ENCODE results near the gene LIM2.
"Not testable (repeated sequence)": the region's sequence is repeated elsewhere in the genome, so short reads cannot be mapped to it uniquely, and the experiment has no call there.

The LIM2 gene, protein sequence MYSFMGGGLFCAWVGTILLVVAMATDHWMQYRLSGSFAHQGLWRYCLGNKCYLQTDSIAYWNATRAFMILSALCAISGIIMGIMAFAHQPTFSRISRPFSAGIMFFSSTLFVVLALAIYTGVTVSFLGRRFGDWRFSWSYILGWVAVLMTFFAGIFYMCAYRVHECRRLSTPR

GRCh38 chr19:51387924-51388389, at the start of gene LIM2:
LIM2 (minus strand) TSS chr19:51387974; CDS start chr19:51387443, 531 bp downstream.
- no peak for DNase-seq (ENCODE audit: low spot score)

GRCh38 chr19:51434456-51434855, 46.7 kb upstream of the LIM2 start:
- no peak for DNase-seq (ENCODE audit: low spot score)

DNA sequence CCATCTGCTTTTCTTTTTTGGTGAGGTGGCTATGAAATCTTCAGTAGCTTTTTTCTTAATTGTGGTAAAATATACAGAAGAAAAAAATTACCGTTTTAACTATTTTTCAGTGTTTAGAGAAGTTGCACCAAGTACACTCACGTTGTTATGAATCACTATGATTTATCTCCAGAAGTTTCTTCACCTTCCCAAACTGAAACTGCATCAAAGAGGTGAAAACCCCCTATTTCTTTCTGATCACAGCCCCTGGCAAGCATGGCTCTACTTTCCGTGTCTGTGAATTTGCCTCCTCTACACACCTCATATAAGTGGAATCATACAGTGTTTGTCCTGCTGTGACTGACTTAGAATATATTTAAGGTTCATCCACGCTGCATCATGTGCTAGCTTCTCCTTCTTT, 45.3 kb upstream of the LIM2 start:
- no peak for DNase-seq (ENCODE audit: low spot score)

- no peak for DNase-seq (ENCODE audit: low spot score)
Measured at GRCh38 chr19:51431124-51431523, 43.4 kb upstream of the LIM2 start.

GRCh38 chr19:51430221-51430620, 42.4 kb upstream of the LIM2 start:
- no peak for DNase-seq (ENCODE audit: low spot score)

DNA sequence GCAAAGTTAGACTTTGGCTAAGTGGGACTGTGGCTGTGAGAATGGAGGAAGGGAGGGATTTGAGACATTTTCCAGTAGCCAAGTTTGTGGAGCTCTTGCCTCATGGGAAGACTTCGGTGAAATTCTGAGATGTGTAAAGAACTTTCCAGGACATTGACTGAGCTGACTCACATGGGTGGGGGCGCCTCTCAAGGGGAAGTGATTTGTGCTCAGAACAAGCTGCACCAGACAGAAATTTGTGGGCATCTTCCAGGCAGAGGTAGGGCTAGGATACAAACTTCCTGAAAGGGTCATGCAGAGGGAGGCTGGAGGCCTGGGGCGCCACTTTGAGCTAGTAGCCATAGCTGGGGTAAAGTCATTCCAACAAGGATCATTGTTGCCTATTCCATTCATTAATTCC, 39.4 kb upstream of the LIM2 start:
- DNase-seq (ENCODE audit: low spot score): no peak

- DNase-seq (ENCODE audit: low spot score): peak; percentile 57
Measured at GRCh38 chr19:51422053-51422448, 34.3 kb upstream of the LIM2 start.

DNA sequence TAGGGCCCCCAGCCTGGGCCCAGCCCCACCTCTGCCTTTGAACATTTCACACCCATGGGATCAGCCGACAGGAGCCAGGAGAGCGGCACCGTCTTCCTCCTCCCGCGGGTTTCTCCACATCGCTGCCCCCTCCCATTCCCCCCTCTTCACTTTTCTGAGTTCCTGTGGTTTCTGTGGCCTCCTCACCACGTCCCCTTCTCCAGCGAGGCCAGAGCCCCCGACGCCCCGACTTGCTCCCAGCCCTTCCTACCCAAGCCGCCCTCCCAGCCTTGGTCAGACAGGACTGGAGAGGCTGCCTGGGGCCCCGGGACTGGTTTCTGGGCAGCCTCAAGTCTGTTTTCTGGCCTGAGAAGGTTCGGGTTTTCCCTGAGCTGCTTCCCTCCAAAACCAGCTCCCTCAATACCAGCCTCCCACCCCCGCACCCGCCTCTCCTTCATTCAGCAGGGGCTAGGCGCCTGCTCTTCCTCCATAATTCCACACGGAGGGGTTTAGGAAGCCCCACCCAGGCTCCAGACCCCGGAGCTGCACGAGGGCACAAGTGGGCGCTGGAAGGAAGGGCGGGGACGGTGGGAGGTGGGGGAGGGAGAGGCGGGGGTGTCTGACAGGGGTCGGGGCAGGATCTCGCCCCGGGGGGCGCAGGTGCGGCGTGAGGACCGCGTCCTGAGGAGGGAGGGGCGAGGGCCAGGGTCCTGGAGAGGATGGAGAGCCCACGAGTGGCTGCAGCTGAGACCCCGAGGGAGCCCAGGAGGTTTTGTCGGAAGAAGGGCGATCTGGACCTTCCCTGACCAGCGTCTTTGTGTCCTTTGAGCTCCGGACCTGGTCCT, 33.7 kb upstream of the LIM2 start:
- DNase-seq (ENCODE audit: low spot score): no peak

- DNase-seq (ENCODE audit: low spot score): not testable (repeated sequence)
Measured at GRCh38 chr19:51420511-51420910, 32.7 kb upstream of the LIM2 start.

- DNase-seq (ENCODE audit: low spot score): no peak
Measured at GRCh38 chr19:51418707-51419106, 30.9 kb upstream of the LIM2 start.

DNA sequence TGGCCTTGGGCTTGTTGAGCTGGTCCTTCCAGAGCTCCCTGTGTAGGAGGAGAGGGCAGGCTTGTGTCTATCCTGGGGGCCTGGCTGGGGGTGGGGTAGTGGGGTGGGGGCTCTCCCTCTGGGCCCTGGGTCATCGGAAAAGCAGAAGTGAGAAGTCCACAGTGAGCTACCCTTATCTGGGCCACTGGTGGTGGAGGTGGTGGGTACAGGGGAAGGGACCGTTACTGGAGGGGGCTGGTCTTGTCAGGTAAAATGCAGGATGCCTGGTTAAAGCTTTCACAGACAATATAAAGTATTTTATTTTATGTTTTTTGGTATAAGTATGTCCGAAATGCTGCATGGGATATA, 30.0 kb upstream of the LIM2 start:
- no peak for DNase-seq (ENCODE audit: low spot score)

- DNase-seq (ENCODE audit: low spot score): no peak
Measured at GRCh38 chr19:51417107-51417809, 29.5 kb upstream of the LIM2 start, which contains the start of gene SIGLEC10. SIGLEC10 (minus strand) TSS chr19:51417642; CDS start chr19:51417581, 61 bp downstream.

DNA sequence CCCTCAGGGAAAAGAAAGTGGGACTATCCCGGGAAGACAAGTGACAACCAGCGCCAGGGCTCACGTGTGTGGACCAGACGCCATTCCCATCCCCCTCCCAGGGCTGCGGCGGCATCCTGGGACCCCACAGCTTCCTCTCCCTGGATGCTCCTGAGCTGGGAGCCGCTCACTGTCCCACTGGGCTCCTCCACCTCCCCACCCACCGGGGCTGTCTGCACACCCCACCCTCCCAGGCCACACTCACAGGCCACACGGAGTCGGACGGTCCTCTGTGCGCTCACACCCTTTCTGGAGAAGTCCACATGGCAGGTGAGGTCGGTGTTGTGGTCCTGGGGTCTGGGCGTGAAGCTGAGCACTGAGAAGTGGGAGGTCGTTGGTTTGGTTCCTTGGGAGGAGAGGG, 28.6 kb upstream of the LIM2 start:
- DNase-seq (ENCODE audit: low spot score): not testable (repeated sequence)

DNA sequence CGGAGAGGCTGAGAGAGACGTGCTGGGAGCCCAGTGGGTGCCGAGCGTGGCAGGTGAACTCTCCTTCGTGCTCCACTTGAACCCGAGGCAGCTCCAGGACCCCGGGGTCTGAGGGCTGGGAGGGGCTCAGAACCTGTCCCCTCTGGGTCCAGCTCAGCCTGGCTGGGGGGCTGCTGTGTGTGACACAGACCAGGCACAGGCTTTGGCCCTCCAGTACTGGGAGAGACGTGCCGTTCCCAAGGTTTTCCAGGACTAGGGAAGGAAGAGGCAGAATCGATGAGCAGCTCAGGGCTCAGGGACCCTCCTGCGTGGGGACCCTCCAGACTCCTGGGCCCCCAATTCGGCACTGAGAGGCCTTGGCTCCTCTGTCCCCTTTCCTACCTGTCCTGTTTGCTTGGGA, 27.4 kb upstream of the LIM2 start:
- no peak for DNase-seq (ENCODE audit: low spot score)

DNA sequence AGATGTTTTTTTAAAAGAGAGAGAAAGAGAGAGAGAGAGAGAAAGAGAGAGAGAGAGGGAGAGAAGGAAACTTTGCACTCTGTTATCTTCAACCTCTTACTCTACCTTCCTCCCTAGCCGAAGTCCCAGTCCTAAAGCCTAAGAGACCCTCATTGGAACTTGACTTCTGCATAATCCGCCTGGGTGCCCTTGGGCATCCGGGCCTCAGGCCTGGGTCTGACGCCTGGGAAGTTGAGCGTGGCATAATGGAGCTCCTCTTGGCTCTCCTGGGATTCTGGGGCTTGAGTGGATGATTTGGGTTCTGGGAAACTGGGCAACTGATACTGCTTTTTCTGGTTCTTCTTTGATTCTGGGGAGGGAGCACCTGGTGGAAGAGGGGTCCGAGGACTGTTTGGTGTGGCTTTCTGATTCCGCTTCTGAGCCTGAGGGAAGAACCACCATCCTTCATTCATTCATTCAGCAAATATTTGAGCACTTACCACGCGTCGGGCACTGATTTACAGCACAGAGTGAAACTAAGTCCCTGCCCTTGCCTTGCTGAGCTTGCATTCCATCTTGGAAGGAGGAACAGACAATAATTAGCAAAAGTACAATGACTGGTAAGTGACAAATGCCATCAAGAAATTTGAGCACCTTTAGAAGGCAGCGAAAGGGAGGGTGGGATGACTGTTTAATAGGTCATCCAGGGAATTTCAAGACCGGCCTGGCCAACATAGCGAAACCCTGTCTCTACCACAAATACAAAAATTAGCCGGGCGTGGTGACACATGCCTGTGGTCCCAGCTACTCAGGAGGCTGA, 23.4 kb upstream of the LIM2 start:
- no peak for DNase-seq (ENCODE audit: low spot score)

DNA sequence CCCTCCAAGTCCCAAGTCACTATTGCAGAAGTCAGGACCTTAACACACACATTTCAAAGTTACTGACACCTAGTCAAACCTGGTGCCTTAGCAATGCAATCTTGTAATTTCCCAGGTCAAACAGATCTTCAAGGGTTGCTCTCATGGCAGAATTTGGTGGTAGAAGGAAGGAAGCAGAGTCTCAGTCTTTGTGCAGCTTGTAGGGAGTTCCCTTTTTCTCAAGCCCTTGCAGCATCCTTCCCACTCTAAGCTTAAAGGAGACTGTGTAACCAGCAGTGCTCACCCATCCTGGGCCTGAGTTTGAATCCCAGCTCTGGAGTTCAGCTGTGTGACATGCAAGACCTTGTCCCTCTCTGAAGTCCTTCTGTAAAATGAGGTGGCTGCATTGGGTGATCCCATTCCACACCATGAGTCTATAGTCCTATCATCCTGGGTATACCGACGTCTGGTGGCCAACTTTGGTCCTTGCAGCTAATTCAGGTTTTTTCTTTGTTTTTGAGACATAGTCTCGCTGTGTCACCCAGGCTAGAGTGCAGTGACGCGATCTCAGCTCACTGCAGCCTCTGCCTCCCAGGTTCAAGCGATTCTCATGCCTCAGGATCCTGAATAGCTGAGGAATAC, 19.8 kb upstream of the LIM2 start:
- peak; percentile 67 for DNase-seq (ENCODE audit: low spot score)

DNA sequence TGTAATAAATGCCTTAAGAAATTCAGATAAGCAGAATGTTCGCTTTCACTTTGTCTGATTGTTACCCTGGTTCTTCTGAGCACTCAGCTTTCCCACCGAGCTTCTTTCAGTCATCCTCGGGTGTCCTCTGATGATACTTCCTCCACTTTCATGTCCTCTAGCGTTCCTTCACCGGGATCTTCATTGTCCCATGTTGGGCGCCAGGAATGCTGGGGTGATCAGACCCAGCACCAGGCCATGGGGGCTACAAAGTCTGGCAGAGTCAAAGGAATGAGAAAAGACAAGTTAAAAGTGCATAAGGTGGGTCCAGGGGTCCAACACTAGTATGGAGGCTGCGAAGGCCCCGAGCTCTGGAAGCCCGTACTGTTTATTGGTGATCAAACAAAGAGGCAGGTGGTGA, 14.3 kb upstream of the LIM2 start:
- no peak for DNase-seq (ENCODE audit: low spot score)

- DNase-seq (ENCODE audit: low spot score): not testable (repeated sequence)
Measured at GRCh38 chr19:51399936-51400335, 12.2 kb upstream of the LIM2 start.

- DNase-seq (ENCODE audit: low spot score): no peak
Measured at GRCh38 chr19:51399231-51399630, 11.5 kb upstream of the LIM2 start.

DNA sequence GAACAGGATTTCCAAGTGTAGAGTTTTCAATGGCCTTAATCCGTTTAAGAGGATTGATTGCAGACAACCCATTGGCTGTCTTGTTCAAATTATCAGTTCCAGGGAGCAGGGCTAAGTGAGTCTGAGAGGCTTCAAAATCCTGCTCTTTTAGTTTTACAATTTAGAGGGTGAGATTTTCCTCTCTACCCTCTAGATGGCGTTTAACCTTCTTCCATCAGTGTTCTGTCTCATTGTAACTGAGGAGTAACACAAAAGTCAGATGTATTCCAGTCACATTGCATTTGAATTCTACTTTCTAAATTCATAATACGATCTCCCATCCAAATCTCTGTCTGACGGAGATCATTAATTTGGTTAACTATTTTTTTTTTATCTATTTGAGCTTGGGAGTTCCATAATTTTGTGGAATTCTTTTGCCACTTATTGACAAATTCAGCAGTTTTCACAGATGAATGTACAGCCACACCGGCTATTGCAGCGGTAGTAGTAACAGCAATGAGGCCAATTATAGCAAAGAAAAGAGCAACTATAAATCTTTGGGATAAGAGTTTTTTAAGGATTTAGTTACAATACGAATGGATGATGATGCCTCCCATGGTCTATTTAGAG, 10.4 kb upstream of the LIM2 start:
- DNase-seq (ENCODE audit: low spot score): peak; percentile 69

DNA sequence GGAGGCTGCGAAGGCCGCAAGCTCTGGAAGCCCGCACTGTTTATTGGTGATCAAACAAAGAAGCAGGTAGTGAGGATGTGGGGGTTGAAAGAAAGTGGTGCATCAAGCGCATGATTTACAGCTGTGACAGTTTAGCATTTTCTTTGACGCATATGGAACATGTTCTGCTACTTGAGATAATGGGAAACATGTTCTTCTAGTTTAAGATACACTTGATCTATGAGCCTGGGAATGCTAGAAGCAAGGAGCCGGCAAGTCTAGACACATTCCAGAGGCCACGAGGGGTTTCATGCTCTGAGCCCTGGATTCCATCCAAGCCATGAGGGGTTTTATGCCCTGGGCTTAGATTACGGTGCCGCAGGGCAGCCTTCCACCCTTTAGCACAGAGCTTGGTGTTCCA, 9.7 kb upstream of the LIM2 start:
- DNase-seq (ENCODE audit: low spot score): peak; percentile 36
